Measurements from ENCODE around the gene ZNF324. TPM values are rescaled to one million over a fixed set of nuclear protein-coding genes. Genes with fewer than 3 reads are reported as not detected.
A peak's percentile ranks its signal among the peaks of the same experiment; 100 is the strongest.
"Not testable (repeated sequence)": the region's sequence is repeated elsewhere in the genome, so short reads cannot be mapped to it uniquely, and the experiment has no call there.

The ZNF324 gene
- total RNA-seq, 2 experiments from 2014 or later = 4.7 to 7.5 TPM

- POLR2A ChIA-PET; H3K36me3 Mint-ChIP-seq (ENCODE audit: low read depth): not testable (repeated sequence)
Measured at GRCh38 chr19:58507602-58508223, 40.8 kb downstream of the ZNF324 start.

GRCh38 chr19:58509731-58510083 is 42.8 kb downstream of the ZNF324 start:
- Mint-ChIP-seq H3K4me3 (no peak overlapping the region), H3K27ac (no peak overlapping the region), H3K27me3 (no peaks in the 10 kb centered on the region), H3K9me3 (ENCODE audit: low read depth) (peaks cover 8% of the 10 kb centered on the region), H3K36me3 (ENCODE audit: low read depth) (peaks cover 11% of the 10 kb centered on the region), H3K4me1 (no peaks in the 10 kb centered on the region)
- POLR2A ChIA-PET = no interaction called here
- ATAC-seq (no peak), DNase-seq (no peak)
- CTCF ChIA-PET = no interaction called here
- intact Hi-C loops (cut with DNase I, micrococcal nuclease) = no loop called here

More at GRCh38 chr19:58507602-58508223, 40.8 kb downstream of the ZNF324 start:
- H3K4me1 Mint-ChIP-seq; H3K9me3 Mint-ChIP-seq (ENCODE audit: low read depth); ATAC-seq; H3K27ac Mint-ChIP-seq; intact Hi-C loops (cut with DNase I, micrococcal nuclease); H3K27me3 Mint-ChIP-seq; DNase-seq; H3K4me3 Mint-ChIP-seq: not testable (repeated sequence)
- CTCF ChIA-PET = interaction anchor here (0.9 to 1.2 kb wide), 2 partner anchors 11 to 201 kb away, joined by 3 read pairs; no protein-coding TSS in a partner anchor

DNA sequence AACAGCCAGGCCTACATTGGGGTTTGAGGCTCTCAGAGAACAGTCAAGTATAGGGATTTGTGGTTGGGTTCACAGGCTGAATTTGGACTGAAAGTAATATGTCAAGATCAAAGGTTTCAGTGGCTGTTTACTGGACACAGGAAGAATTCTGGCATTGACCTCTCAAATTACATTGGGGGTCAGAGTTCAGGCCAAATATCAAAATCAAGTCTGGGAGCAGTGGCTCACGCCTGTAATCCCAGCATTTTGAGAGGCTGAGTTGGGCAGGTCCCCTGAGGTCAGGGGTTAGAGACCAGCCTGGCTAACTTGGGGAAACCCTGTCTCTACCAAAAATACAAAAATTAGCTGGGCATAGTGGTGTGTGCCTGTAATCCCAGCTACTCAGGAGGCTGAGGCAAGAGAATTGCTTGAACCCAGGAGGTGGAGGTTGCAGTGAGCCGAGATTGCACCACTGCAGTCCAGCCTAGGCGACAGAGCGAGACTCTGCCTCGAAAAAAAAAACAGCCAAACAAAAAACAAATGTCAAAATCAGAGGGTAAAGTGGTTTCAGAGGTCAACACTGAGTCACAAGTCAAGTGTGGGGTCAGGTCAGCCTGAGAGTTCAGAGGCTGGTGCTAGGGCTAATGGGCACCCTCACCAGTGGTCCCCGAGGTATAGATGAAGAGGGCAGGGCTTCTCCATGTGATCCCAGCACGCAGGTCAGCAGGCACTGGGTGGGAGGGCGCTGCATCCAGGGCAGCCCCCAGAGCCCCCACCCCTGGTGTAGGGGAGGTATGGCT is 43.4 kb downstream of the ZNF324 start:
- no peak overlapping the region for H3K27ac Mint-ChIP-seq
- no peak for DNase-seq
- no peak overlapping the region for H3K4me3 Mint-ChIP-seq
- no peak for ATAC-seq
- peaks cover 8% of the 10 kb centered on the region for H3K9me3 Mint-ChIP-seq (ENCODE audit: low read depth)
- peaks cover 14% of the 10 kb centered on the region for H3K36me3 Mint-ChIP-seq (ENCODE audit: low read depth)
- peaks cover 3% of the 10 kb centered on the region for H3K4me1 Mint-ChIP-seq
- POLR2A ChIA-PET = no interaction called here
- intact Hi-C loops (cut with DNase I, micrococcal nuclease) = no loop called here
- no peaks in the 10 kb centered on the region for H3K27me3 Mint-ChIP-seq
- CTCF ChIA-PET = no interaction called here

DNA sequence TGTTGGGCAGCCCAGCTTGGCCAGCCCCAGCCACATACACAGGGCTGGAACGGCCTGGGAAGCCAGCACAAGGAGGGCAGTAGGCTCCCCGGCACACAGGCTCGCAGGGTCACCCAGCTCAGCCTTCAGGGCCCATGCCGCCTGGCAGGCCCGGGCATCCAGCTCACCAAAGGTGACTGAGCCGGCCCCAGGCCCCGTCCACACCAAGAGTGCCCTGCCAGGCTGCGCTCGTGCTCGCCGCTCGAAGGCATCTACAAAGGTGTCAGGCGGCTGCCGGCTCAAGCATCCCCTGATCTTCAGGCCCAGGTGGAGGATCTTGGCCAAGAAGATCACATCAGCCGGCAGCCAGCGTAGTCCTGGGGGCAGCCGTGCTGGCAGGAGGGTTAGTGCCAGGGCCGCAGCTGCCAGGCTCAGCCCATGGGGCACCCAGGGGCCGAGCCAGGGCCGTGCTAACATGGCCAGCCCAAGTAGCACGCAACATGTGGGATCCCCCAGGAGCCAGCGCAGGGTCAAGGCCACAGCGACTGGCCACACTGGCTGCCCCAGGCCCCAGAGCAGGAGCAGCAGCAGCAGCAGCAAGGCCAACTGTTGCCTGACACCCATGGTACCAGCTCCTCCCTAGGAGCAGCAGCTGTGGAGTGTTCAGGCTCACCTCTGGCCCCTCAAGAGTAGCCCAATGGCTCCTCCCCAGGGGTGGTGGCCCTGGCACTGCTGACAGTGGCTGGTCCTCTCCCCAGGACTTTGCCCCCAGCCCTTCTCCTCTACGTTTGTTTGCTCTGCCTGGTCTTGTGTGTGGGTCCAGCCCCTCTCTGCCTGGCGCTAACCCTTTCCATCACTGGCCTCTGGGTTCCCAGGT is 44.7 kb downstream of the ZNF324 start, which contains the start of gene SLC27A5:
TSS of gene SLC27A5 (minus strand) at position 640 of the 856 bp plus-strand sequence. CDS start at position 603, 37 bp downstream.
- H3K4me3 Mint-ChIP-seq = no peak within 1 kb of the TSS
- POLR2A ChIA-PET = no interaction called here
- H3K27ac Mint-ChIP-seq = peak within 1 kb of the TSS; percentile 81
- H3K36me3 Mint-ChIP-seq (ENCODE audit: low read depth) = peaks cover 25% of the 10 kb centered on the region
- intact Hi-C loops (cut with DNase I, micrococcal nuclease) = no loop called here
- CTCF ChIA-PET = no interaction called here
- DNase-seq = no peak
- H3K27me3 Mint-ChIP-seq = no peaks in the 10 kb centered on the region
- H3K9me3 Mint-ChIP-seq (ENCODE audit: low read depth) = peaks cover 8% of the 10 kb centered on the region
- no peak for ATAC-seq
- peaks cover 14% of the 10 kb centered on the region for H3K4me1 Mint-ChIP-seq

DNA sequence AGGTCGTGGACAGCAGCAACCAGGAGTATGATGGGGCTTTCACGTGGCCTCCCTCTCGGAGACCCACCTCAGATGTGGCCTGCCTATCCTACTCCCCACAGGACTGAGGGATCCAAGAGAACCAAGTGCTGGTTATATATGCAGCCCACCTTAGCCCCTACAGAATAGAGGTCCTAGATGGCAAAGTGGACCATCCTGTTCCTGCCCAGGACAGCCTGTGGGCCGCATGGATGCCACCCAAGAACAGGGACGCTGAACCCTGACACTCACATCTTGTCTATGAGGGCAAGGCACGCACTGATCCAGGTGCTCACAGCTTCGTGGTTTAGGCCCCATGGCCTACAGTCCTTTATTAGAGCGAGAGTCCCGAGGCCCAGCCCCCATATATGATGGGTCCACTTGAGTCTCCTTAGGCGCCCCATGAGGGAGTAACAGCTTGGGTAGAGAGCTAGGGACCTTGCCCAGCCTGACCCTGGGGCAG is 46.4 kb downstream of the ZNF324 start:
- Mint-ChIP-seq H3K4me1 (peaks cover 22% of the 10 kb centered on the region), H3K9me3 (ENCODE audit: low read depth) (no peaks in the 10 kb centered on the region), H3K27ac (peak overlapping the region; percentile 81), H3K27me3 (no peaks in the 10 kb centered on the region), H3K4me3 (peak overlapping the region; percentile 88), H3K36me3 (ENCODE audit: low read depth) (peaks cover 19% of the 10 kb centered on the region)
- DNase-seq (no peak), ATAC-seq (peak; percentile 0)
- CTCF ChIA-PET = interaction anchor here (0.5 to 1.8 kb wide), 10 partner anchors 9 to 102 kb away, joined by 3 to 13 read pairs (median 4); partner anchors contain the start of genes CHMP2A and ZNF324B
- POLR2A ChIA-PET = interaction anchor here (0.6 to 1.8 kb wide), 6 partner anchors 8 to 105 kb away, joined by 3 to 8 read pairs (median 4); partner anchors contain the start of genes CHMP2A, TRIM28 and ZNF584
- intact Hi-C loops (cut with DNase I, micrococcal nuclease) = no loop called here

- Mint-ChIP-seq H3K4me1 (peaks cover 27% of the 10 kb centered on the region), H3K36me3 (ENCODE audit: low read depth) (peaks cover 21% of the 10 kb centered on the region), H3K27me3 (no peaks in the 10 kb centered on the region), H3K4me3 (peak overlapping the region; percentile 88), H3K27ac (peak overlapping the region; percentile 81), H3K9me3 (ENCODE audit: low read depth) (no peaks in the 10 kb centered on the region)
- peak; percentile 99 for DNase-seq
- ChIA-PET POLR2A (interaction anchor here (0.6 to 1.8 kb wide), 7 partner anchors 9 to 1241 kb away, joined by 3 to 8 read pairs (median 4); partner anchors contain the start of genes CHMP2A, TRIM28 and ZNF584), CTCF (interaction anchor here (0.5 to 1.8 kb wide), 16 partner anchors 10 to 321 kb away, joined by 3 to 13 read pairs (median 4); partner anchors contain the start of genes CHMP2A and ZNF324B)
- intact Hi-C loops (cut with DNase I, micrococcal nuclease) = loop anchor here (1.0 kb wide), 13 partner anchors 15 to 332 kb away; partner anchors contain the start of genes ERVK3-1 (in 1 of the 2), MZF1 (in 1 of the 2), UBE2M (in 1 of the 2) and ZNF324 (in 1 of the 2)
- peak; percentile 88 for ATAC-seq
Measured at GRCh38 chr19:58513694-58514563, 47.0 kb downstream of the ZNF324 start.

GRCh38 chr19:58514564-58515022 is 47.7 kb downstream of the ZNF324 start:
- peak overlapping the region; percentile 81 for H3K27ac Mint-ChIP-seq
- no peaks in the 10 kb centered on the region for H3K9me3 Mint-ChIP-seq (ENCODE audit: low read depth)
- no peaks in the 10 kb centered on the region for H3K27me3 Mint-ChIP-seq
- ChIA-PET POLR2A (interaction anchor here (0.6 to 1.8 kb wide), 4 partner anchors 15 to 1241 kb away, joined by 4 to 8 read pairs (median 6); partner anchors contain the start of genes TRIM28 and ZNF584), CTCF (interaction anchor here (0.5 to 1.8 kb wide), 16 partner anchors 10 to 322 kb away, joined by 3 to 13 read pairs (median 4); partner anchors contain the start of genes CHMP2A and ZNF324B)
- ATAC-seq (no peak), DNase-seq (no peak)
- peak overlapping the region; percentile 88 for H3K4me3 Mint-ChIP-seq
- H3K4me1 Mint-ChIP-seq = peaks cover 27% of the 10 kb centered on the region
- intact Hi-C loops (cut with DNase I, micrococcal nuclease) = loop anchor here (1.0 to 5.0 kb wide), 15 partner anchors 15 to 332 kb away; partner anchors contain the start of genes ZNF446 (in 2 of the 2), ERVK3-1 (in 1 of the 2), MZF1 (in 1 of the 2) and UBE2M (in 1 of the 2)
- H3K36me3 Mint-ChIP-seq (ENCODE audit: low read depth) = peaks cover 23% of the 10 kb centered on the region

DNA sequence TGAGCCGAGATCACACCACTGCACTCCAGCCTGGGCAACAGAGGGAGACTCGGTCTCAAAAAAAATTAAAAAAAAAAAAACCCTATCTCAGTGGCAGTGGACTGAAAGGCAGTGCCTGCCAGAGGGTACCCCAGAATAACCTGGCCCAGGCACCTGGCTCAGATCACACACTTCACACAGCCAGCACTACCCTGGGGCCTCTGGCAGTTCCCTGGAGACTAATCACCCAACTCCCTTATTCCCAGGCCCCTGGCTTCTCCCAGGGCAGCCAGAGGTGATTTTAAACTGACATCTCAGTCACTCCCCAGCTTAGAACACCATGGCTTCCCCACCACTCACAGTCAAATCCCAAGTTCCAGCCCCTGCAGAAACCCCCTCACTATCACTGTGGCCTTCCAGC is 48.4 kb downstream of the ZNF324 start:
- POLR2A ChIA-PET = interaction anchor here (1.8 kb wide), 1 partner anchor 29 kb away, joined by 7 read pairs; the partner anchor contains the start of gene TRIM28
- Mint-ChIP-seq H3K36me3 (ENCODE audit: low read depth) (peaks cover 23% of the 10 kb centered on the region), H3K4me3 (peak overlapping the region; percentile 88), H3K4me1 (peaks cover 29% of the 10 kb centered on the region), H3K27ac (peak overlapping the region; percentile 47), H3K9me3 (ENCODE audit: low read depth) (no peaks in the 10 kb centered on the region), H3K27me3 (no peaks in the 10 kb centered on the region)
- CTCF ChIA-PET = interaction anchor here (0.9 kb wide), 1 partner anchor 31 kb away, joined by 4 read pairs; no protein-coding TSS in a partner anchor
- intact Hi-C loops (cut with DNase I, micrococcal nuclease) = loop anchor here in 1 of 2 experiments (5.0 kb wide), 2 partner anchors 38 to 113 kb away; partner anchors contain the start of gene ZNF446
- DNase-seq = no peak
- ATAC-seq = no peak

- no peak overlapping the region for H3K27ac Mint-ChIP-seq
Measured at GRCh38 chr19:58516246-58516836, 49.5 kb downstream of the ZNF324 start.

More at GRCh38 chr19:58516246-58516836, 49.5 kb downstream of the ZNF324 start:
- H3K4me1 Mint-ChIP-seq = peaks cover 35% of the 10 kb centered on the region
- H3K9me3 Mint-ChIP-seq (ENCODE audit: low read depth) = no peaks in the 10 kb centered on the region
- H3K27me3 Mint-ChIP-seq = no peaks in the 10 kb centered on the region
- H3K4me3 Mint-ChIP-seq = peak overlapping the region; percentile 88
- ATAC-seq = no peak
- ChIA-PET POLR2A (no interaction called here), CTCF (interaction anchor here (1.2 kb wide), 1 partner anchor 60 kb away, joined by 3 read pairs; no protein-coding TSS in a partner anchor)
- no peak for DNase-seq
- intact Hi-C loops (cut with DNase I, micrococcal nuclease) = loop anchor here in 1 of 2 experiments (5.0 kb wide), 2 partner anchors 39 to 114 kb away; partner anchors contain the start of gene ZNF446
- peaks cover 23% of the 10 kb centered on the region for H3K36me3 Mint-ChIP-seq (ENCODE audit: low read depth)

All from activated CD4-positive, alpha-beta T cell treated with anti-CD3 and anti-CD28 coated beads for 36 hours (primary cell).